Stimulated activated CD4-positive, alpha-beta T cell treated with anti-CD3 and anti-CD28 coated beads, Interleukin-2, amount 100 ng/mL, for 4 hours (primary cell): ENCODE results near the gene TRMT10B.
"Not testable (repeated sequence)": the region's sequence is repeated elsewhere in the genome, so short reads cannot be mapped to it uniquely, and the experiment has no call there.

Source experiments
- DNase-seq: peaks from one replicate; pipeline ENCODE4 v3.0.0-alpha.2; 2020; ENCODE audit warnings: low read depth

The TRMT10B gene

DNA sequence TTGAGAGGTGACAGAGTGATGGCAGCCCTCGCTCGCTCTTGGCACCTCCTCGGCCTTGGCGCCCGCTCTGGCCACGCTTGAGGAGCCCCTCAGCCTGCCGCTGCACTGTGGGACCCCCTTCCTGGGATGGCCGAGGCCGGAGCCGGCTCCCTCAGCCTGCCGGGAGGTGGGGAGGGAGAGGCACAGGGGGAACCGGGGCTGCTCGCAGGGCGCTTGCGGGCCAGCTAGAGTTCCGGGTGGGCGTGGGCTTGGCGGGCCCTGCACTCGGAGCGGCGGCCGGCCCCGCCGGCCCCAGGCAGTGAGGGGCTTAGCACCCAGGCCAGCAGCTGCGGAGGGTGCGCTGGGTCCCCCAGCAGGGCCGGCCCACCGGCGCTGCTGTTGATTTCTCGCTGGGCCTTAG, 1.9 kb upstream of the TRMT10B start:
- not testable (repeated sequence) for DNase-seq

DNA sequence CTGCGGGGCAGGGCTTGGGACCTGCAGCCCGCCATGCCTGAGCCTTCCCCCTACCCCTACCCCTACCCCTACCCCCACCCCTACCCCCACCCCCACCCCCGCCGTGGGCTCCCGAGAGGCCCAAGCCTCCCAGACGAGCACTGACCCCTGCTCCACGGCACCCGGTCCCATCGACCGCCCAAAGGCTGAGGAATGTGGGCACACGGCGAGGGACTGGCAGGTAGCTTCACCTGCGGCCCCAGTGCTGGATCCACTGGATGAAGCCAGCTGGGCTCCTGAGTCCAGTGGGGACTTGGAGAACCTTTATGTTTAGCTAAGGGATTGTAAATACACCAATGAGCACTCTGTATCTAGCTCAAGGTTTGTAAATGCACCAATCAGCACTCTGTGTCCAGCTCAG, 1.5 kb upstream of the TRMT10B start:
- not testable (repeated sequence) for DNase-seq

GRCh38 chr9:37752642-37753488, 740 bp upstream of the TRMT10B start:
- DNase-seq, result no peak

GRCh38 chr9:37758747-37759146, 5.1 kb downstream of the TRMT10B start:
- DNase-seq, result no peak

DNA sequence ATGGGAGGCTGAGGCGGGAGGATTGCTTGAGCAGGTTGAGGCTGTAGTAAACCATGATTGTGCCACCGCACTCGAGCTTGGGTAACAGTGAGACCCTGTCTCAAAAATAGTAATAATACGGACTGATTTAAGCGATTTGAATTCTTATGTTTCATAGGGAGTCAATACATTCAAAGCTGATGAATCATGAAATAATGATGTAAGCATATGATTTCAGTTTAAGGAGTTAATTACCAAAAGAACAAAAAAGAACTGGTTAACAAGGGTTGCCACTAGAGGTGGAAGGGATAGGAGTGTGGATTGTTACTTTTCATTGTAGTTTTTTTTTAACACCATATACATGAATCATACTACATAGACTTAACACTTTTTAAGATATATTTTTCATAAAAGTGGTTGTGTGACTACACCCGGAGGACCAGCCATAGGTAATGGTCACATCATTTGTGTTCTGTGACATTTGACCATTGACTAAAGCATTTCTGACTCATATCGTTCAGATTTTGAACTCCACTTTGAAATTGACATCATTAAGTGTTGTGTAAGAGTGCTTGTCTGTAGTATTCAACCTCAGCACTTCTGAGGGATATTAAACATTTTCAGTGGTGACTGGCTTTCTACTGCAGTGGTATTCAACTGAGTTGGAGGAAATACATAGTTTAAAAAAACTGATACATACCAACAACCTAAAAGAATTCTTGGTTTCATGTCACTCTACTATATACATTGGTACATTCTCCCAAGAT, 7.0 kb downstream of the TRMT10B start:
- DNase-seq, result no peak

DNA sequence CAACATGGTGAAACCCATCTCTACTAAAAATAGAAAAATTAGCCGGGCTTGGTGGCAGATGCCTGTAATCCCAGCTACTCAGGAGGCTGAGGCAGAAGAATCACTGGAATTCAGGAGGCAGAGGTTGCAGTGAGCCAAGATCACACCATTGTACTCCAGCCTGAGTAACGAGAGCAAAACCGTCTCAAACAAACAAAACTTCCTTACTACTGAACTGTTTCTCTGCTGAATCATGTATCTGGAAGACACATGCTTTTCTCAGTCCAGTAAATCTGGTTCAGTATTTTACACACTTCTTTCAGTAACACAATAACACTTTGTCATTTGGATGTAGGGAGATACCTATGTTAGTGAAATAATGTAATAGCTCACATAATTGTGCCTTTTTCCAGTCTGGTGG, 7.9 kb downstream of the TRMT10B start:
- no peak for DNase-seq

DNA sequence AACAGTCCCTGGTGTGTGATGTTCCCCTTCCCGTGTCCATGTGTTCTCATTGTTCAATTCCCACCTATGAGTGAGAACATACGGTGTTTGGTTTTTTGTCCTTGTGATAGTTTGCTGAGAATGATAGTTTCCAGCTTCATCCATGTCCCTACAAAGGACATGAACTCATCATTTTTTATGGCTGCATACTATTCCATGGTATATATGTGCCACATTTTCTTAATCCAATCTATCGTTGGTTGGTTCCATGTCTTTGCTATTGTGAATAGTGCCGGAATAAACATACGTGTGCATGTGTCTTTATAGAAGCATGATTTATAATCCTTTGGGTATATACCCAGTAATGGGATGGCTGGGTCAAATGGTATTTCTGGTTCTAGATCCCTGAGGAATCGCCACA, 11.7 kb downstream of the TRMT10B start:
- not testable (repeated sequence) for DNase-seq

GRCh38 chr9:37769306-37769705, 15.7 kb downstream of the TRMT10B start:
- no peak for DNase-seq

- DNase-seq, result no peak
Measured at GRCh38 chr9:37769995-37770394, 16.4 kb downstream of the TRMT10B start.

- no peak for DNase-seq
Measured at GRCh38 chr9:37775216-37775919, 21.8 kb downstream of the TRMT10B start.

DNA sequence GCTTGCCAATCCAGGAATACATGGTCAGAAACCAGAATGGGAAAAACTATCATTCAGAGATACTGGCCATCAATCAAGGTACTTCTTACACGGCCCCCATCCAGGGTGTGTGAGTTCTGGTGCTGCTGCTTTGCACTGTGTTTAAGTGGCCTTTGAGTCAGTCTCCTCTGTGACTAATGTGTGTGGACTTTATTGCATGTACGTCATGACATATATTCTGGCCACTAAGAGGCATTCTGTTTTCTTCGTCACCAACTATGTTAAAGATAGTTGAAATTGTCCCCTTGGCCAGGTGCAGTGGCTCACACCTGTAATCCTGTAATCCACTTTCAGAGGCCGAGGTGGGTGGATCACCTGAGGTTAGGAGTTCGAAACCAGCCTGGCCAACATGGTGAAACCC, 22.7 kb downstream of the TRMT10B start:
- DNase-seq, result no peak

- DNase-seq, result no peak
Measured at GRCh38 chr9:37778534-37778933, 24.9 kb downstream of the TRMT10B start.

DNA sequence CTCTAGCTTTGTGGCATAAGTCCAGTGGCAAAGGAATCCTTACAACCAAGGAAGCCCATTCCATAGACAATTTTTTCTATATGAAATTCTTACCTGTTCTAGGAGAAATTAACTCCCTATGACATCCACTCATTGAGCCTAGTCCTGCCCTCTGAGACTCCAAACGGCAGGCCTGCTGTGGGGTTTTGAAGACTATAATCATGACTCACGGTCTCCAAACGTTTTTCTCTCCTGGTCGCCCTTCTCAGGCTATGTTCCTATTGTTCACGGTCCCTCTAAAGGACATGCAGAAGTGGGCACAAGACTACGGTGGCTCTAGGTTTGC, 30.6 kb downstream of the TRMT10B start:
- DNase-seq, result no peak

- DNase-seq, result peak; percentile 70
Measured at GRCh38 chr9:37784616-37785483, 31.2 kb downstream of the TRMT10B start, which contains the start of gene EXOSC3. EXOSC3 (minus strand) TSS chr9:37785064; CDS start chr9:37785044, 20 bp downstream.

DNA sequence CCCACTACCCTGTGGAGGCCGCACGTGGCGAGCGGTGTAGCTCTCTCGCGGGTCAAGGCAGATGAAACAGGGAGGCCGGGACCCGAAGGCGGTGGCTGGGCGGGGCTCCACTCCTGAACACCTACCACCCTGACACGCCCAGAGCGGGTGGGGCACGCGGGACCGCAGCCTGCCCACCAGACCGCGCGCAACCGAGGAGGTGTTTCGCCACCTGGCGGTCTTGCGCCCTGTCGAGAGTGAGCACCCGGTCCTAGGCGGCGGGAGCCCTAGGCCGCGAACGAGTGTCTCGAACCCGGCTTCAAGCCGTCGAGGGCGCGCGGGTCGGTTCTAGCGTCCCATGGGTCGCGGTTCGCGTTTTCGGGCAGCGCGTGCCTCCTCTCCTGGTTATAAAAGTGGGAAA, 33.5 kb downstream of the TRMT10B start:
- DNase-seq, result no peak

DNA sequence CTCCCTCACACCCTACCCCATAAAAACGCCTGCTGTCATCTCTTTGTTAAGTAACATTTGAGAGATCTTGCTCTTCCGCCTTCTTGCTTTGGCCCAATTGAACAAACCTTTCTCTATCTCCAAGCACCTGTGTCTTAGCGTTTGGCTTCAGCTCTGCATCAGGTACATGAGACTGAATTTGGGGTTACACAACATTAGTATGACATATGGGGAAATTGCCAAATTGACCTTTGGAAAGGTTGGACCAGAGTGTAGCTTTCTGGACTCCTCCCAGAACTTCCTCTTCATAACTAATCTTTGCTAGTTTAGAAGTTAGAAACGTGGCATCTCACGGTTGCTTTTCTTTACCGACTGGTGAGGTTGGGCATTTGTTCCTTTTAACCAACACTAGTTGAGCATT, 34.7 kb downstream of the TRMT10B start:
- DNase-seq, result no peak

DNA sequence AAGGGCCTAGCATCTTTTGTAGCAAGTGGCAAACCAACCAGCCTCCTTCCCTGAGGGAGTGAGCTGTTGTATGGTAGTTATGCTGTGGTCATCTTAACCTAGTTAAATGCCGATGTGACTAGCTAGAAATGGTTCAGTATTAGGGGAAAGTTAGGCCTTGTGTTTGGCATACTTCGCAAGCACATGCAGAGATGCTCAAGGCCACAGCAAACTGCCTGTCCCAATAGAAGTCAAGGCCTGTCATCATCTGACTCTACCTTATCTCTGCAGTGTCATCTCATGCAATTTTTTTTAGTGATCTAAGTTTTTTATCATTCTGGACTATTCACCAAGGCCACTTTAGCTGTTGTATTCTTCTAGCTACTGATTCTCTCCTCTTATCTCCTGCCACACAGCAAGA, 36.5 kb downstream of the TRMT10B start:
- no peak for DNase-seq

DNA sequence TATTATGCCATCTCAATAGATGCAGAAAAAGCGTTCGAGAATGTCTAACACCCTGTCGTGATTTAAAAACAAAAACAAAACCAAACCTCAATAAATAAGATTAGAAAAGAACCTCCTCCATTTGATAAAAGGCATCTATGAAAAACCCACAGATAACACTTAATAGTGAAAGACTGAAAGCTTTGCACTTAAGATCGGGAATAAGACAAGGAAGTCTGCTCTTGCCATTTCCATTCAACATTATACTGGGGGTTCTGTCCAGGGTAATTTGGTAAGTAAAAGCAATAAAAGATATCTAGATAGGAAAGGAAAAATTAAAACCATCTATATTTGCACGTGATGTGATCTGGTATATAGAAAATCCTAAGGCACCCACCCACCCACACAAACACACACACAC, 38.5 kb downstream of the TRMT10B start:
- DNase-seq, result no peak

DNA sequence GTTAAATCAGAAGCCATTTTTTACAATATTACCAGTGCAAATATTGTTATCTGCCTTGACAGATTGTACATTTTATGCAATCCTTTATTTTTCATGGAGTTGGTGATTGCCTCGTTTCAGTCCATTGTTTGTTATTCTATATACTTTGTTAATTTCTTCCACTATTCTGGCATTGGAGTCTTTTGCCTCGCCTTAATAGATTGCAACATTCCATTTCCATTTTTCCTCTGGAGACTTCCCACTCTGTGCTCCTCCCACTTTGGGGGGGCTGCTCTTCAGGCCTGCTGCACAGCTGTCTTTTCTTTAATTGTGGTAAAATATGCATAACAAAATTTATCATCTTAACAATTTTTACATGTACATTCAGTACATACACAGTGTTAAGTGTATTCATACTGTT, 42.6 kb downstream of the TRMT10B start:
- DNase-seq, result no peak

DNA sequence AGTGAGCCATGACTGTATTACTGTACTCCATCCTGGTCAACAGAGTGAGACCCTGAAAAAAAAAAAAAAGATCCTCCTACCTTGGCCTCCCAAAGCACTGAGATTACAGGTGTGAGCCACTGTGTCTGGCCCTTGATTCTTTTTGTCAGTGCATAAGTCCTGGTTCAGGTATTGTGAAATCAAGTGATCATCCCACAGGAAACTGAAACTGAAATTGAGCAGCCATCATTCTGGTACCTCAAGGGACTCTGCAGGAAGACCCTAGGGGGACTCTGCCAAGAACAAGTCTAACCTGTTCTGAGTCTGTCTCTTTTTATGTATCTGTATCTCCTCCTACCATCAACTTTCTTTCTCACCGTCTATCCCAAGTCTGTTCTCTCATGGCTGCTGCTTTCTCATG, 45.1 kb downstream of the TRMT10B start:
- no peak for DNase-seq

DNA sequence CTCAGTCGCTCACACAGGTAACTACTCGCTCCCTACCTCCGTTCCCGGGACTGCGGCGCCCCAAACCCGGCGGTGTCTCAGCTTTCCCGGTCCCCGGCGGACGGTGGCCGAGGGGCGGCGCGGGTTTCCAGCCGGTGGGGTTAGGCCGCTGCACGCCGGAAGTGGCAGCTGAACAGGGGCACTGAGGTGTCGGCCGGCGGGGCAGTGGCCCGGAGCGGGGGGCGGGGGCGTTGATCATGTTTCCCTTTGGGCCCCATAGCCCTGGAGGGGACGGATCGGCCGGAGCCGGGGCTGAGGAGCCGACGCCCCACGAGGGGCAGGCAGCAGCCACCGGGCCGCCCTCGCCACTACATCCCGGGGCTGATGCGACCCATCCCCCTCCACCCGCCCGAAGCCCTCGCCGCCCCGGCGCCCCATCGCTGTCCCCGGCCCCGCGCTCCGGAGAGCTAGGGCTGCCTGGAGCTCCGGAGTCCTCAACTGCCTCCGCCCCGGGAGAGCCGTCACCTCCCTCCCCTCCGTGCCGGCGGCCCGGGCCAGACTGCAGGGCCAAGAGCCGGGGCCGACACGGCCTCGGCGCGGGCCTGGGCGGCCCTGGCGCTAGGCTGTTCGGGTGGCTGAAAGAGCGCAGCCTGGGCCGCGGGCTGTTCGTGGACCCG, 47.2 kb downstream of the TRMT10B start, which contains the start of gene DCAF10:
Gene DCAF10, plus strand, starts transcription at position 167 of the 656 bp plus-strand sequence. Its CDS starts 70 bp downstream, at position 237.
- DNase-seq, result peak; percentile 79
